GM12878 (cell line): ENCODE data around the gene NR1D2. TPM values are rescaled to one million over a fixed set of nuclear protein-coding genes. Genes with fewer than 3 reads are reported as not detected.

Source experiments
- ATAC-seq: fragments of 200-7000 bp; cut with Tn5 transposase; 3 replicates; pipeline ENCODE4 v1.9.1; 2020; ENCODE audit warnings: mild to moderate bottlenecking, moderate library complexity
- BruUV-seq: library from RNA; stranded (reverse); fragments of 400-500 nt; replicated peaks from 2 replicates; lab custom pipeline; 2021; lab: Mats Ljungman, UMichigan
- CTCF ChIA-PET: fragments of 300-600 bp; sonication (Branson Sonifier 250); formaldehyde crosslinking; extraction: SDS; loops from one replicate; lab custom pipeline; 2021; ENCODE audit warnings: inconsistent platforms; lab: Yijun Ruan, JAX
- POLR2A ChIA-PET: fragments of 350-600 bp; formaldehyde crosslinking; extraction: SDS; loops from one replicate; lab custom pipeline; 2021; ENCODE audit warnings: inconsistent platforms; lab: Charles Lee
- RAD21 ChIA-PET: fragments of 300-600 bp; sonication (Branson Sonifier 250); formaldehyde crosslinking; loops from one replicate; lab custom pipeline; 2023; ENCODE audit warnings: antibody characterized with exemption; ENCODE audit not compliant: unreplicated experiment; lab: Charles Lee
- SMC1A ChIA-PET: fragments of 300-600 bp; sonication (Branson Sonifier 250); formaldehyde crosslinking; loops from one replicate; lab custom pipeline; 2023; ENCODE audit not compliant: unreplicated experiment, uncharacterized antibody; lab: Charles Lee
- DNase-seq: peaks from one replicate; pipeline ENCODE4 v3.0.0-alpha.2; 2011; ENCODE audit warnings: low read depth, low spot score
- FAIRE-seq: peaks from 3 replicates; lab custom pipeline; 2011; peaks lifted over from hg19 to GRCh38; lab: Jason Lieb, UNC
- H2AFZ ChIP-seq: 2 replicates; pipeline ENCODE4 v1.6.0; 2011; ENCODE audit warnings: low read depth, low read length, control low read depth; ENCODE audit not compliant: control insufficient read depth
- H3K27ac ChIP-seq: 2 replicates; pipeline ENCODE4 v1.5.1; 2011; ENCODE audit warnings: control low read depth; ENCODE audit not compliant: control insufficient read depth, insufficient read depth
- H3K27me3 ChIP-seq, 2 experiments: replicated peaks in 1 of 2; 2 replicates each; pipeline versions ENCODE4 v1.6.0 to v1.6.1; 2011; ENCODE audit warnings: low read length in 1 of 2; ENCODE audit not compliant: control insufficient read depth in 2 of 2, insufficient read depth in 2 of 2
- H3K36me3 ChIP-seq, 2 experiments: 2 replicates each; pipeline ENCODE4 v1.5.1; 2011; ENCODE audit warnings: low read length in 1 of 2; ENCODE audit not compliant: control insufficient read depth in 2 of 2, insufficient read depth in 2 of 2
- H3K4me1 ChIP-seq: 2 replicates; pipeline ENCODE4 v1.6.1; 2011; ENCODE audit warnings: mild to moderate bottlenecking, low read length, moderate library complexity, mixed read lengths; ENCODE audit not compliant: control insufficient read depth, insufficient read depth
- H3K4me2 ChIP-seq: 2 replicates; pipeline ENCODE4 v1.6.0; 2011; ENCODE audit warnings: control low read depth; ENCODE audit not compliant: control insufficient read depth, insufficient read depth
- H3K4me3 ChIP-seq: fragments of 200-600 bp; sonication (generic); 2 replicates; pipeline ENCODE4 v1.5.1; 2016
- H3K79me2 ChIP-seq: 2 replicates; pipeline ENCODE4 v1.6.0; 2011; ENCODE audit warnings: low read length; ENCODE audit not compliant: control insufficient read depth, insufficient read depth
- H3K9ac ChIP-seq: 2 replicates; pipeline ENCODE4 v1.8.0; 2011; ENCODE audit warnings: low read length, control low read depth, mixed read lengths; ENCODE audit not compliant: control insufficient read depth, insufficient read depth
- H3K9me3 ChIP-seq: replicated peaks from 3 replicates; pipeline ENCODE4 v1.5.1; 2011; ENCODE audit warnings: mild to moderate bottlenecking, low read length; ENCODE audit not compliant: control insufficient read depth, insufficient read depth
- H4K20me1 ChIP-seq: 2 replicates; pipeline ENCODE4 v1.6.0; 2011; ENCODE audit not compliant: control insufficient read depth, insufficient read depth
- ATF2 ChIP-seq: IDR thresholded peaks from 2 replicates; pipeline ENCODE4 v1.6.1; 2012; ENCODE audit warnings: low read length, inconsistent platforms
- ATF7 ChIP-seq: fragments of 450-650 bp; IDR thresholded peaks from 2 replicates; pipeline ENCODE4 v1.6.1; 2016; ENCODE audit warnings: low read depth, mild to moderate bottlenecking
- BRCA1 ChIP-seq: IDR thresholded peaks from 2 replicates; pipeline ENCODE4 v1.6.1; 2011; ENCODE audit warnings: low read depth, low read length, improper control_type of control experiment
- CREB1 ChIP-seq: IDR thresholded peaks from 2 replicates; pipeline ENCODE4 v1.6.1; 2012; ENCODE audit warnings: low read depth, mild to moderate bottlenecking, inconsistent platforms
- CREM ChIP-seq: IDR thresholded peaks from 2 replicates; pipeline ENCODE4 v1.6.1; 2014; ENCODE audit warnings: antibody characterized with exemption, low read depth
- FOXM1 ChIP-seq: IDR thresholded peaks from 2 replicates; pipeline ENCODE4 v1.6.1; 2012; ENCODE audit warnings: low read depth, mild to moderate bottlenecking, inconsistent platforms, low read length, moderate library complexity
- MEF2A ChIP-seq: IDR thresholded peaks from 2 replicates; pipeline ENCODE4 v1.6.1; 2011; ENCODE audit warnings: low read depth, mild to moderate bottlenecking, low read length, moderate library complexity; ENCODE audit not compliant: insufficient read depth
- NFIC ChIP-seq: IDR thresholded peaks from 2 replicates; pipeline ENCODE4 v1.6.1; 2012; ENCODE audit warnings: low read depth, mild to moderate bottlenecking, inconsistent platforms, low read length, moderate library complexity
- RCOR1 ChIP-seq: conservative IDR thresholded peaks from 2 replicates; pipeline ENCODE4 v1.6.1; 2012; ENCODE audit warnings: low read depth, low read length, improper control_type of control experiment
- RELB ChIP-seq: fragments of 450-650 bp; IDR thresholded peaks from 2 replicates; pipeline ENCODE4 v1.6.1; 2017; ENCODE audit warnings: low read depth, mild to moderate bottlenecking, moderate library complexity
- RUNX3 ChIP-seq: IDR thresholded peaks from 2 replicates; pipeline ENCODE4 v1.6.1; 2012; ENCODE audit warnings: low read length, inconsistent platforms
- SP1 ChIP-seq: IDR thresholded peaks from one replicate; pipeline ENCODE4 v1.6.1; 2011; ENCODE audit warnings: low read depth, low read length
- TCF7 ChIP-seq: IDR thresholded peaks from 2 replicates; pipeline ENCODE4 v1.6.1; 2014; ENCODE audit warnings: antibody characterized with exemption, borderline replicate concordance
- ZNF592 ChIP-seq: fragments of 450-650 bp; IDR thresholded peaks from 2 replicates; pipeline ENCODE4 v1.6.1; 2017; ENCODE audit warnings: mild to moderate bottlenecking, moderate library complexity
- WGBS: methylation state at CpG from one replicate; pipeline ENCODE4 v1.1.6; 2016; ENCODE audit warnings: low lambda C conversion rate; ENCODE audit not compliant: insufficient replicate concordance, insufficient coverage; ENCODE audit errors: missing lambda C conversion rate; 5-methylcytosine and 5-hydroxymethylcytosine counted together
- in situ Hi-C: fragments of 300-500 bp; cut with MboI; formaldehyde crosslinking; loops from 9 replicates; pipeline ENCODE4 v1.14.3; 2018; ENCODE audit warnings: mixed read lengths
- intact Hi-C: fragments of 100-400 bp; cut with micrococcal nuclease; formaldehyde crosslinking; loops from one replicate; pipeline ENCODE4 v1.14.2; 2022; ENCODE audit not compliant: unreplicated experiment
- polyA plus RNA-seq, 11 experiments: library from polyadenylated mRNA; depleted of rRNA in 4 of 11; unstranded in 6 of 11; stranded (reverse) in 5 of 11; fragments of >200 nt; fragmentation: Nextera tagmentation in 4 of 11; fragmentation: Illumina TruSeq in 1 of 11; extraction: Ambion mirVana in 4 of 11; extraction: Trizol in 1 of 11; gene quantifications; 1 replicate in 1 of 11; 2 replicates in 10 of 11; pipeline versions ENCODE4 v1.2.1 to v1.2.3, GENCODE V29; 2011 to 2016; ENCODE audit warnings: inconsistent platforms in 2 of 11, missing spikeins in 2 of 11, low read depth in 1 of 11
- total RNA-seq, 4 experiments: library from RNA; depleted of rRNA in 3 of 4; stranded (reverse); fragments of >200 nt in 3 of 4; fragmentation: Illumina TruSeq in 1 of 4; extraction: Trizol in 1 of 4; gene quantifications; 2 replicates each; pipeline versions ENCODE4 v1.2.1 to v1.2.3, GENCODE V29; 2013 to 2021

NR1D2 gene
- total and polyA plus RNA-seq, 10 of the 15 experiments (the other 5 are each of a cell fraction or from before 2014, with no cell fraction given) = 0.67 to 5.3 (median 2.6) TPM

GRCh38 chr3:23913182-23913581, 31.9 kb upstream of the NR1D2 start (continued):
- TF ChIP-seq ZNF592 = no peak
- no peak for TF ChIP-seq RELB

GRCh38 chr3:23913873-23914743, 31.0 kb upstream of the NR1D2 start:
- in situ Hi-C loops = no loop called here
- DNase-seq (no peak), ATAC-seq (peak; percentile 16), FAIRE-seq (peak; percentile 27)
- Histone ChIP-seq H3K27ac (peak overlapping the region; percentile 57), H3K36me3 (peaks cover 0 to 12% of the 10 kb centered on the region in 2 experiments; a peak in 2 of 4 replicates), H3K4me2 (peak overlapping the region; percentile 94), H3K79me2 (peaks cover 56% of the 10 kb centered on the region), H3K27me3 (no peaks in the 10 kb centered on the region), H3K9ac (no peak overlapping the region), H3K4me1 (peaks cover 3% of the 10 kb centered on the region), H4K20me1 (peaks cover 5% of the 10 kb centered on the region; the same call in 1 of the 2 replicates), H3K4me3 (peak overlapping the region; percentile 82; the same call in 1 of the 2 replicates), H2AFZ (no peak overlapping the region), H3K9me3 (no peaks in the 10 kb centered on the region)
- ChIA-PET SMC1A (interaction anchor here (0.5 to 2.7 kb wide), 4 partner anchors 45 to 80 kb away, joined by 3 to 7 read pairs (median 3); no protein-coding TSS in a partner anchor), CTCF (interaction anchor here (0.6 to 2.0 kb wide), 3 partner anchors 26 to 271 kb away, joined by 4 to 8 read pairs (median 5); no protein-coding TSS in a partner anchor), POLR2A (interaction anchor here (0.7 to 0.9 kb wide), 2 partner anchors 22 to 32 kb away, joined by 3 read pairs; no protein-coding TSS in a partner anchor), RAD21 (interaction anchor here (1.3 kb wide), 1 partner anchor 77 kb away, joined by 4 read pairs; no protein-coding TSS in a partner anchor)
- 35% methylated on average over 3 of the region's 3 CpGs for WGBS
- intact Hi-C loops = no loop called here
- no TSS peak for BruUV-seq
- TF ChIP-seq ATF2 (peak; percentile 20; the same call in 1 of the 2 replicates), ATF7 (peak; percentile 46; the same call in 1 of the 2 replicates), CREB1 (peak; percentile 79), NFIC (peak; percentile 58; the same call in 1 of the 2 replicates), TCF7 (0 out of 2 replicates have a peak, but pooled peaks have one; percentile 5), MEF2A (0 out of 2 replicates have a peak, but pooled peaks have one; percentile 59), RCOR1 (no peak), FOXM1 (peak; percentile 54; the same call in 1 of the 2 replicates), SP1 (no peak), RUNX3 (peak; percentile 17; the same call in 1 of the 2 replicates), BRCA1 (no peak), CREM (peak; percentile 63)
